Neural progenitor cell (in vitro differentiated cells): Measurements from ENCODE around the gene ZBTB42. TPM values are rescaled to one million over a fixed set of nuclear protein-coding genes. Genes with fewer than 3 reads are reported as not detected.

Experiments used
- DNase-seq: peaks from one replicate; pipeline ENCODE4 v3.0.0-alpha.2; 2016; ENCODE audit warnings: low spot score
- H2AFZ ChIP-seq: fragments of 200-600 bp; sonication (generic); replicated peaks from 2 replicates; pipeline ENCODE4 v1.6.1; 2016; ENCODE audit warnings: antibody characterized with exemption
- H3F3A ChIP-seq: fragments of 200-600 bp; sonication (generic); 2 replicates; pipeline ENCODE4 v1.6.1; 2016; ENCODE audit warnings: antibody characterized with exemption, low read depth
- H3K27ac ChIP-seq: fragments of 200-600 bp; sonication (generic); 2 replicates; pipeline ENCODE4 v1.5.1; 2016; ENCODE audit warnings: mild to moderate bottlenecking
- H3K27me3 ChIP-seq: fragments of 200-600 bp; sonication (generic); 2 replicates; pipeline ENCODE4 v1.6.1; 2016; ENCODE audit warnings: mild to moderate bottlenecking, moderate library complexity
- H3K36me3 ChIP-seq: fragments of 200-600 bp; sonication (generic); 2 replicates; pipeline ENCODE4 v1.5.1; 2016
- H3K4me1 ChIP-seq: fragments of 200-600 bp; sonication (generic); 2 replicates; pipeline ENCODE4 v1.6.1; 2016; ENCODE audit warnings: mixed run types
- H3K4me2 ChIP-seq: fragments of 200-600 bp; sonication (generic); 2 replicates; pipeline ENCODE4 v1.6.1; 2016
- H3K4me3 ChIP-seq: fragments of 200-600 bp; sonication (generic); 2 replicates; pipeline ENCODE4 v1.5.1; 2016
- H3K79me2 ChIP-seq: fragments of 200-600 bp; sonication (generic); 2 replicates; pipeline ENCODE4 v1.6.1; 2016; ENCODE audit warnings: low read depth
- H3K9ac ChIP-seq: fragments of 200-600 bp; sonication (generic); 2 replicates; pipeline ENCODE4 v1.6.1; 2016
- H3K9me3 ChIP-seq: fragments of 200-600 bp; sonication (generic); 2 replicates; pipeline ENCODE4 v1.5.1; 2016; ENCODE audit warnings: low read depth
- H4K20me1 ChIP-seq: fragments of 200-600 bp; sonication (generic); 2 replicates; pipeline ENCODE4 v1.6.1; 2016; ENCODE audit warnings: low read depth
- H3K27ac Mint-ChIP-seq: 3 replicates; pipeline ENCODE4 v1.8.0; 2021; ENCODE audit warnings: mixed read lengths
- H3K27me3 Mint-ChIP-seq: 2 replicates; pipeline ENCODE4 v1.8.0; 2022; ENCODE audit warnings: low read depth, mild to moderate bottlenecking, inconsistent platforms, moderate library complexity, mixed read lengths; ENCODE audit not compliant: insufficient read depth
- H3K36me3 Mint-ChIP-seq: 3 replicates; pipeline ENCODE4 v1.8.0; 2021; ENCODE audit warnings: mixed read lengths
- H3K4me1 Mint-ChIP-seq: 3 replicates; pipeline ENCODE4 v1.8.0; 2021; ENCODE audit warnings: mixed read lengths
- H3K4me3 Mint-ChIP-seq: 3 replicates; pipeline ENCODE4 v1.8.0; 2021; ENCODE audit warnings: mild to moderate bottlenecking, moderate library complexity, mixed read lengths
- H3K9me3 Mint-ChIP-seq: 3 replicates; pipeline ENCODE4 v1.8.0; 2020; ENCODE audit warnings: mixed read lengths
- CTCF ChIP-seq: fragments of 200-600 bp; sonication (generic); IDR thresholded peaks from 2 replicates; pipeline ENCODE4 v1.5.1; 2017; ENCODE audit warnings: antibody characterized with exemption, mild to moderate bottlenecking
- EZH2 ChIP-seq: fragments of 200-600 bp; sonication (generic); IDR thresholded peaks from 2 replicates; pipeline ENCODE4 v1.6.1; 2017; ENCODE audit warnings: antibody characterized with exemption, mild to moderate bottlenecking, moderate library complexity
- EZH2phosphoT487 ChIP-seq: fragments of 200-600 bp; sonication (generic); IDR thresholded peaks from 2 replicates; pipeline ENCODE4 v1.6.1; 2017; ENCODE audit warnings: antibody characterized with exemption
- total RNA-seq: library from RNA; depleted of rRNA; stranded (reverse); fragments of >200 nt; gene quantifications from 2 replicates; pipeline ENCODE4 v1.2.3, GENCODE V29; 2015; ENCODE audit warnings: low replicate concordance

The ZBTB42 gene
- total RNA-seq, 1 donor from 2014 or later, result 0.41 TPM

- Histone ChIP-seq H3K4me3 (no peak overlapping the region), H3K4me2 (no peak overlapping the region)
- H3K36me3 Mint-ChIP-seq, result peaks cover 25% of the 10 kb centered on the region
Observed at GRCh38 chr14:104768437-104769323, 32.2 kb upstream of the ZBTB42 start.

GRCh38 chr14:104769324-104770071, 31.4 kb upstream of the ZBTB42 start:
- Histone ChIP-seq H3K9ac (no peak overlapping the region), H2AFZ (no peak overlapping the region), H3K27ac (no peak overlapping the region), H3K27me3 (no peaks in the 10 kb centered on the region), H3F3A (peaks cover 7% of the 10 kb centered on the region), H3K4me2 (no peak overlapping the region), H3K9me3 (no peaks in the 10 kb centered on the region), H3K79me2 (no peaks in the 10 kb centered on the region), H4K20me1 (peaks cover 14% of the 10 kb centered on the region), H3K36me3 (no peaks in the 10 kb centered on the region), H3K4me3 (no peak overlapping the region), H3K4me1 (peaks cover 4% of the 10 kb centered on the region)
- Mint-ChIP-seq H3K27me3 (peaks cover 2% of the 10 kb centered on the region), H3K4me1 (peaks cover 20% of the 10 kb centered on the region), H3K36me3 (peaks cover 25% of the 10 kb centered on the region), H3K27ac (no peak overlapping the region), H3K9me3 (peaks cover 2% of the 10 kb centered on the region), H3K4me3 (no peak overlapping the region)
- TF ChIP-seq EZH2 (no peak), EZH2phosphoT487 (no peak), CTCF (no peak)
- DNase-seq, result no peak

More at GRCh38 chr14:104768437-104769323, 32.2 kb upstream of the ZBTB42 start:
- H3K9ac ChIP-seq, result no peak overlapping the region
- H3K27ac ChIP-seq, result no peak overlapping the region
- Mint-ChIP-seq H3K9me3 (peaks cover 2% of the 10 kb centered on the region), H3K4me3 (peak overlapping the region; percentile 67), H3K27me3 (peaks cover 2% of the 10 kb centered on the region), H3K27ac (no peak overlapping the region), H3K4me1 (peaks cover 20% of the 10 kb centered on the region)
- H4K20me1 ChIP-seq, result peaks cover 14% of the 10 kb centered on the region
- no peak overlapping the region for H2AFZ ChIP-seq
- peak; percentile 91 for DNase-seq
- H3K27me3 ChIP-seq, result no peaks in the 10 kb centered on the region
- H3K4me1 ChIP-seq, result peaks cover 4% of the 10 kb centered on the region
- H3K36me3 ChIP-seq, result no peaks in the 10 kb centered on the region
- H3F3A ChIP-seq, result peaks cover 7% of the 10 kb centered on the region
- TF ChIP-seq CTCF (peak; percentile 84), EZH2 (no peak)
- no peaks in the 10 kb centered on the region for H3K9me3 ChIP-seq
- no peaks in the 10 kb centered on the region for H3K79me2 ChIP-seq

- Histone ChIP-seq H4K20me1 (peaks cover 14% of the 10 kb centered on the region), H3K4me3 (no peak overlapping the region), H2AFZ (no peak overlapping the region), H3K4me2 (no peak overlapping the region), H3K9me3 (no peaks in the 10 kb centered on the region), H3K27me3 (no peaks in the 10 kb centered on the region), H3K79me2 (no peaks in the 10 kb centered on the region), H3K27ac (no peak overlapping the region), H3K36me3 (no peaks in the 10 kb centered on the region), H3K9ac (no peak overlapping the region), H3K4me1 (peaks cover 4% of the 10 kb centered on the region), H3F3A (peaks cover 7% of the 10 kb centered on the region)
- Mint-ChIP-seq H3K4me3 (no peak overlapping the region), H3K27me3 (peaks cover 3% of the 10 kb centered on the region), H3K27ac (no peak overlapping the region), H3K4me1 (peaks cover 20% of the 10 kb centered on the region), H3K9me3 (peaks cover 2% of the 10 kb centered on the region), H3K36me3 (peaks cover 25% of the 10 kb centered on the region)
- DNase-seq, result no peak
- TF ChIP-seq CTCF (no peak), EZH2 (no peak), EZH2phosphoT487 (no peak)
Observed at GRCh38 chr14:104770072-104770579, 30.8 kb upstream of the ZBTB42 start.
